ENCODE results near the gene CDS2.

DNA sequence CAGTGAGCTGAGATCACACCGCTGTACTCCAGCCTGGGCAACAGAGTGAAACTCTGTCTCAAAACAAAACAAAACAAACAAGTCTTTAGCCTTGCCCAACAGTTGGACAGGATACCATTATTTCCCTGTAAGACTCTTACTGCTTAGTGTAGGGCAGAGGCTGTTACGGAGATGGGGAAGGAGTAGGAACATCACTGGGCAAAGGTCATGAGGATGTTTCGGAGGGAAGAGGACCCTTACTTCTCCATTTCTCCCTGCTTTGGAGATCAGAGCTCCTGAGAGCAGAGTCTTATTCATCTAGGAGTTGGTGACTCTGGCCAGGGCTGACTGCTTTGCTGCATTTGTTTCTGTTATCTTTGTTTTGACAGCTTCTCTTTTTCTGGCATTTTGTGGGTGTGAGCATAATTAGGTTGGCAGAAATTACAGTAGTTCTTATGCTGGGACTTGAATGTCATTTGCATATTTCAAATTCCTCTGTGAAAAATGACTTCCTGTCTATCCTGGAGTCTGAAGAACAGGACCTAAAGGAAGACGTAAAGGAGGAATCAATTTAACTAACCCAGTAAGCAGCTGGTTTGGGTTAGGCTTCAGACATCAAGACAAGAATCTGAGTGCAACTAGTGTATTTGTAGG lies 89.0 kb downstream of the CDS2 start:
- TF ChIP-seq POLR2AphosphoS5 (IDR thresholded peaks at IDR 0.05), result no peak
- TF ChIP-seq, protein P1, sequence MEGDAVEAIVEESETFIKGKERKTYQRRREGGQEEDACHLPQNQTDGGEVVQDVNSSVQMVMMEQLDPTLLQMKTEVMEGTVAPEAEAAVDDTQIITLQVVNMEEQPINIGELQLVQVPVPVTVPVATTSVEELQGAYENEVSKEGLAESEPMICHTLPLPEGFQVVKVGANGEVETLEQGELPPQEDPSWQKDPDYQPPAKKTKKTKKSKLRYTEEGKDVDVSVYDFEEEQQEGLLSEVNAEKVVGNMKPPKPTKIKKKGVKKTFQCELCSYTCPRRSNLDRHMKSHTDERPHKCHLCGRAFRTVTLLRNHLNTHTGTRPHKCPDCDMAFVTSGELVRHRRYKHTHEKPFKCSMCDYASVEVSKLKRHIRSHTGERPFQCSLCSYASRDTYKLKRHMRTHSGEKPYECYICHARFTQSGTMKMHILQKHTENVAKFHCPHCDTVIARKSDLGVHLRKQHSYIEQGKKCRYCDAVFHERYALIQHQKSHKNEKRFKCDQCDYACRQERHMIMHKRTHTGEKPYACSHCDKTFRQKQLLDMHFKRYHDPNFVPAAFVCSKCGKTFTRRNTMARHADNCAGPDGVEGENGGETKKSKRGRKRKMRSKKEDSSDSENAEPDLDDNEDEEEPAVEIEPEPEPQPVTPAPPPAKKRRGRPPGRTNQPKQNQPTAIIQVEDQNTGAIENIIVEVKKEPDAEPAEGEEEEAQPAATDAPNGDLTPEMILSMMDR (IDR thresholded peaks at IDR 0.05), result no peak
